ENCODE results near the gene SART1.

GRCh38 chr11:65981972-65982823 lies 20.7 kb downstream of the SART1 start:
- TF ChIP-seq CTCF (conservative IDR thresholded peaks at IDR 0.05) = no peak
- no peak for TF ChIP-seq EZH2 (IDR thresholded peaks at IDR 0.05; ENCODE audit: low read depth)

Data from PC-9 (cell line).